ENCODE results near the gene TREH. TPM values are rescaled to one million over a fixed set of nuclear protein-coding genes. Genes with fewer than 3 reads are reported as not detected.

TREH gene
- total and polyA plus RNA-seq, 2 experiments from 2014 or later = 0.36 TPM; not detected in 1

DNA sequence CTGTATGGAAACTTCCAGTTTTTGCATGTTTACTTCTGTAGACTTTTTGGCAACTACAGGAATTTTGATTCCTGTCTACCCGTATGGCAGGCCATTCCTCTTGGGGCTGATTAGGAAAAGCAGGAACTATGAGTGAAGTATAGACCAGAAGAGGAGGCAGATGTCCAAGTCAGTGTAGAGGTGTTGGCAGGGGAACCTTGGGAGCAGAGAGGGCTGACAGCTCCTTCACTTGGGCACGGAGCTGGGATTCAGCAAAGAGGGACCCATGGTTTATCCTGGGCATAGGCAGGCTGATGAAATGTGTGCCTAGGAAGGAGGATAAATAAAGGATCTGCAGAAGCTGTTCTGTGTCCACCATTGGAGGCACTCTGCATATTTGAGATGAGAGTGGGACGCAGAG lies 33.1 kb downstream of the TREH start (continued):
- TF ChIP-seq, protein P1, sequence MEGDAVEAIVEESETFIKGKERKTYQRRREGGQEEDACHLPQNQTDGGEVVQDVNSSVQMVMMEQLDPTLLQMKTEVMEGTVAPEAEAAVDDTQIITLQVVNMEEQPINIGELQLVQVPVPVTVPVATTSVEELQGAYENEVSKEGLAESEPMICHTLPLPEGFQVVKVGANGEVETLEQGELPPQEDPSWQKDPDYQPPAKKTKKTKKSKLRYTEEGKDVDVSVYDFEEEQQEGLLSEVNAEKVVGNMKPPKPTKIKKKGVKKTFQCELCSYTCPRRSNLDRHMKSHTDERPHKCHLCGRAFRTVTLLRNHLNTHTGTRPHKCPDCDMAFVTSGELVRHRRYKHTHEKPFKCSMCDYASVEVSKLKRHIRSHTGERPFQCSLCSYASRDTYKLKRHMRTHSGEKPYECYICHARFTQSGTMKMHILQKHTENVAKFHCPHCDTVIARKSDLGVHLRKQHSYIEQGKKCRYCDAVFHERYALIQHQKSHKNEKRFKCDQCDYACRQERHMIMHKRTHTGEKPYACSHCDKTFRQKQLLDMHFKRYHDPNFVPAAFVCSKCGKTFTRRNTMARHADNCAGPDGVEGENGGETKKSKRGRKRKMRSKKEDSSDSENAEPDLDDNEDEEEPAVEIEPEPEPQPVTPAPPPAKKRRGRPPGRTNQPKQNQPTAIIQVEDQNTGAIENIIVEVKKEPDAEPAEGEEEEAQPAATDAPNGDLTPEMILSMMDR (conservative IDR thresholded peaks at IDR 0.05; ENCODE audit: low read depth in 2 of 2) = no peak
- no peak for TF ChIP-seq CREB1 (CRISPR knock-in tag; IDR thresholded peaks at IDR 0.05; ENCODE audit: low read depth)
- no peak for TF ChIP-seq EZH2phosphoT487 (IDR thresholded peaks at IDR 0.05; ENCODE audit: unreplicated experiment)

DNA sequence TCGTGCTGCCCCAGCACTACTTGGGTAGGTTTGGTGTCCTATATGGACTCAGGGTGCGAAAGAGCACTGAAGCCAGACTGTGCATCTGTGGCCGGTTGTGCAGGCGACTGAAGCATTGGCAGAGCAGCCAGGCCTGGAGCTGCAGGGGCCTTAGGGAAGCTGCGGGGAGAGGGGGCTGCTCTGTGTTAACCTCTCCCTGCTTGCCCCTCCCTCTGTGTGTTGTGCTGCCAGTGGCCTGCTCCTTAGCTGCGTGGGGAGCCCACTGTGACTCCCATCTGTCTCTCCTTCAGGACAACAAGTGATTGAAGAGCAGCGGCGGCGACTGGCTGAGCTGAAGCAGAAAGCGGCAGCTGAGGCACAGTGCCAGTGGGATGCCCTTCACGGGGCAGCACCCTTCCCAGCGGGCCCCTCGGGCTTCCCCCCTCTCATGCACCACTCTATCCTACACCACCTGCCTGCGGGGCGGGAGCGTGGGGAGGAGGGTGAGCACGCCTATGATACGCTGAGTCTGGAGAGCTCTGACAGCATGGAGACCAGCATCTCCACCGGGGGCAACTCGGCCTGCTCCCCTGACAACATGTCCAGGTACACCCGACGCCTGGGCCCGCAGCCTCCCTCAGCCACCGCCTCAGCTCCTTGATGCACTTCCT lies 34.3 kb downstream of the TREH start:
- Histone ChIP-seq H3K27ac (ENCODE audit: low read depth) (no peak overlapping the region), H3K4me3 (no peak overlapping the region), H3K4me2 (no peak overlapping the region), H4K20me1 (replicated peaks; ENCODE audit: insufficient read depth) (peaks cover 28% of the 10 kb centered on the region), H2AFZ (no peak overlapping the region), H3K27me3 (ENCODE audit: insufficient read depth) (no peaks in the 10 kb centered on the region), H3K79me2 (replicated peaks; ENCODE audit: insufficient read depth) (no peaks in the 10 kb centered on the region), H3F3A (replicated peaks; ENCODE audit: low read depth) (no peaks in the 10 kb centered on the region), H3K9me2 (ENCODE audit: insufficient read depth) (no peaks in the 10 kb centered on the region), H3K36me3 (ENCODE audit: insufficient read depth) (peaks cover 25% of the 10 kb centered on the region), H3K4me1 (ENCODE audit: insufficient read depth) (no peaks in the 10 kb centered on the region)
- H3K4me3 Mint-ChIP-seq = no peak overlapping the region
- no peaks in the 10 kb centered on the region; the same call in 2 of the 3 replicates for H3K9me3 Mint-ChIP-seq
- TF ChIP-seq STAT1 (IDR thresholded peaks at IDR 0.05; ENCODE audit: unreplicated experiment) = no peak
- TF ChIP-seq EZH2 (IDR thresholded peaks at IDR 0.05; ENCODE audit: low read depth, unreplicated experiment) = no peak
- TF ChIP-seq POLR2AphosphoS5 (IDR thresholded peaks at IDR 0.05; ENCODE audit: low read depth) = no peak
- TF ChIP-seq CREB1 (CRISPR knock-in tag; IDR thresholded peaks at IDR 0.05; ENCODE audit: low read depth) = no peak
- TF ChIP-seq, protein P2, sequence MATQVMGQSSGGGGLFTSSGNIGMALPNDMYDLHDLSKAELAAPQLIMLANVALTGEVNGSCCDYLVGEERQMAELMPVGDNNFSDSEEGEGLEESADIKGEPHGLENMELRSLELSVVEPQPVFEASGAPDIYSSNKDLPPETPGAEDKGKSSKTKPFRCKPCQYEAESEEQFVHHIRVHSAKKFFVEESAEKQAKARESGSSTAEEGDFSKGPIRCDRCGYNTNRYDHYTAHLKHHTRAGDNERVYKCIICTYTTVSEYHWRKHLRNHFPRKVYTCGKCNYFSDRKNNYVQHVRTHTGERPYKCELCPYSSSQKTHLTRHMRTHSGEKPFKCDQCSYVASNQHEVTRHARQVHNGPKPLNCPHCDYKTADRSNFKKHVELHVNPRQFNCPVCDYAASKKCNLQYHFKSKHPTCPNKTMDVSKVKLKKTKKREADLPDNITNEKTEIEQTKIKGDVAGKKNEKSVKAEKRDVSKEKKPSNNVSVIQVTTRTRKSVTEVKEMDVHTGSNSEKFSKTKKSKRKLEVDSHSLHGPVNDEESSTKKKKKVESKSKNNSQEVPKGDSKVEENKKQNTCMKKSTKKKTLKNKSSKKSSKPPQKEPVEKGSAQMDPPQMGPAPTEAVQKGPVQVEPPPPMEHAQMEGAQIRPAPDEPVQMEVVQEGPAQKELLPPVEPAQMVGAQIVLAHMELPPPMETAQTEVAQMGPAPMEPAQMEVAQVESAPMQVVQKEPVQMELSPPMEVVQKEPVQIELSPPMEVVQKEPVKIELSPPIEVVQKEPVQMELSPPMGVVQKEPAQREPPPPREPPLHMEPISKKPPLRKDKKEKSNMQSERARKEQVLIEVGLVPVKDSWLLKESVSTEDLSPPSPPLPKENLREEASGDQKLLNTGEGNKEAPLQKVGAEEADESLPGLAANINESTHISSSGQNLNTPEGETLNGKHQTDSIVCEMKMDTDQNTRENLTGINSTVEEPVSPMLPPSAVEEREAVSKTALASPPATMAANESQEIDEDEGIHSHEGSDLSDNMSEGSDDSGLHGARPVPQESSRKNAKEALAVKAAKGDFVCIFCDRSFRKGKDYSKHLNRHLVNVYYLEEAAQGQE (IDR thresholded peaks at IDR 0.05; ENCODE audit: unreplicated experiment) = no peak
- TF ChIP-seq, protein P3, sequence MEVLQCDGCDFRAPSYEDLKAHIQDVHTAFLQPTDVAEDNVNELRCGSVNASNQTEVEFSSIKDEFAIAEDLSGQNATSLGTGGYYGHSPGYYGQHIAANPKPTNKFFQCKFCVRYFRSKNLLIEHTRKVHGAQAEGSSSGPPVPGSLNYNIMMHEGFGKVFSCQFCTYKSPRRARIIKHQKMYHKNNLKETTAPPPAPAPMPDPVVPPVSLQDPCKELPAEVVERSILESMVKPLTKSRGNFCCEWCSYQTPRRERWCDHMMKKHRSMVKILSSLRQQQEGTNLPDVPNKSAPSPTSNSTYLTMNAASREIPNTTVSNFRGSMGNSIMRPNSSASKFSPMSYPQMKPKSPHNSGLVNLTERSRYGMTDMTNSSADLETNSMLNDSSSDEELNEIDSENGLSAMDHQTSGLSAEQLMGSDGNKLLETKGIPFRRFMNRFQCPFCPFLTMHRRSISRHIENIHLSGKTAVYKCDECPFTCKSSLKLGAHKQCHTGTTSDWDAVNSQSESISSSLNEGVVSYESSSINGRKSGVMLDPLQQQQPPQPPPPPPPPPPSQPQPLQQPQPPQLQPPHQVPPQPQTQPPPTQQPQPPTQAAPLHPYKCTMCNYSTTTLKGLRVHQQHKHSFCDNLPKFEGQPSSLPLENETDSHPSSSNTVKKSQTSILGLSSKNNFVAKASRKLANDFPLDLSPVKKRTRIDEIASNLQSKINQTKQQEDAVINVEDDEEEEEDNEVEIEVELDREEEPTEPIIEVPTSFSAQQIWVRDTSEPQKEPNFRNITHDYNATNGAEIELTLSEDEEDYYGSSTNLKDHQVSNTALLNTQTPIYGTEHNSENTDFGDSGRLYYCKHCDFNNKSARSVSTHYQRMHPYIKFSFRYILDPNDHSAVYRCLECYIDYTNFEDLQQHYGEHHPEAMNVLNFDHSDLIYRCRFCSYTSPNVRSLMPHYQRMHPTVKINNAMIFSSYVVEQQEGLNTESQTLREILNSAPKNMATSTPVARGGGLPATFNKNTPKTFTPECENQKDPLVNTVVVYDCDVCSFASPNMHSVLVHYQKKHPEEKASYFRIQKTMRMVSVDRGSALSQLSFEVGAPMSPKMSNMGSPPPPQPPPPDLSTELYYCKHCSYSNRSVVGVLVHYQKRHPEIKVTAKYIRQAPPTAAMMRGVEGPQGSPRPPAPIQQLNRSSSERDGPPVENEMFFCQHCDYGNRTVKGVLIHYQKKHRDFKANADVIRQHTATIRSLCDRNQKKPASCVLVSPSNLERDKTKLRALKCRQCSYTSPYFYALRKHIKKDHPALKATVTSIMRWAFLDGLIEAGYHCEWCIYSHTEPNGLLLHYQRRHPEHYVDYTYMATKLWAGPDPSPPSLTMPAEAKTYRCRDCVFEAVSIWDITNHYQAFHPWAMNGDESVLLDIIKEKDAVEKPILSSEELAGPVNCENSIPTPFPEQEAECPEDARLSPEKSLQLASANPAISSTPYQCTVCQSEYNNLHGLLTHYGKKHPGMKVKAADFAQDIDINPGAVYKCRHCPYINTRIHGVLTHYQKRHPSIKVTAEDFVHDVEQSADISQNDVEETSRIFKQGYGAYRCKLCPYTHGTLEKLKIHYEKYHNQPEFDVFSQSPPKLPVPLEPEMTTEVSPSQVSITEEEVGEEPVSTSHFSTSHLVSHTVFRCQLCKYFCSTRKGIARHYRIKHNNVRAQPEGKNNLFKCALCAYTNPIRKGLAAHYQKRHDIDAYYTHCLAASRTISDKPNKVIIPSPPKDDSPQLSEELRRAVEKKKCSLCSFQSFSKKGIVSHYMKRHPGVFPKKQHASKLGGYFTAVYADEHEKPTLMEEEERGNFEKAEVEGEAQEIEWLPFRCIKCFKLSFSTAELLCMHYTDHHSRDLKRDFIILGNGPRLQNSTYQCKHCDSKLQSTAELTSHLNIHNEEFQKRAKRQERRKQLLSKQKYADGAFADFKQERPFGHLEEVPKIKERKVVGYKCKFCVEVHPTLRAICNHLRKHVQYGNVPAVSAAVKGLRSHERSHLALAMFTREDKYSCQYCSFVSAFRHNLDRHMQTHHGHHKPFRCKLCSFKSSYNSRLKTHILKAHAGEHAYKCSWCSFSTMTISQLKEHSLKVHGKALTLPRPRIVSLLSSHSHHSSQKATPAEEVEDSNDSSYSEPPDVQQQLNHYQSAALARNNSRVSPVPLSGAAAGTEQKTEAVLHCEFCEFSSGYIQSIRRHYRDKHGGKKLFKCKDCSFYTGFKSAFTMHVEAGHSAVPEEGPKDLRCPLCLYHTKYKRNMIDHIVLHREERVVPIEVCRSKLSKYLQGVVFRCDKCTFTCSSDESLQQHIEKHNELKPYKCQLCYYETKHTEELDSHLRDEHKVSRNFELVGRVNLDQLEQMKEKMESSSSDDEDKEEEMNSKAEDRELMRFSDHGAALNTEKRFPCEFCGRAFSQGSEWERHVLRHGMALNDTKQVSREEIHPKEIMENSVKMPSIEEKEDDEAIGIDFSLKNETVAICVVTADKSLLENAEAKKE (CRISPR knock-in tag; IDR thresholded peaks at IDR 0.05) = no peak
- no peak for TF ChIP-seq ZNF114 (CRISPR knock-in tag; IDR thresholded peaks at IDR 0.05)
- H3K36me3 Mint-ChIP-seq (ENCODE audit: low read depth) = peaks cover 53% of the 10 kb centered on the region
- H3K27ac Mint-ChIP-seq = no peak overlapping the region
- no peak for ATAC-seq
- peaks cover 4% of the 10 kb centered on the region for H3K27me3 Mint-ChIP-seq (ENCODE audit: insufficient read depth, low read depth, poor library complexity)
- no peak for DNase-seq (ENCODE audit: low spot score)
- H3K4me1 Mint-ChIP-seq = no peaks in the 10 kb centered on the region
